T-cell (primary cell): ENCODE data around the gene STX1B. TPM values are rescaled to one million over a fixed set of nuclear protein-coding genes. Genes with fewer than 3 reads are reported as not detected.
"Not testable (repeated sequence)": the region's sequence is repeated elsewhere in the genome, so short reads cannot be mapped to it uniquely, and the experiment has no call there.

Experiments used
- ATAC-seq, 4 experiments: fragments of 200-7000 bp in 3 of 4; fragments of 150-1000 bp in 1 of 4; cut with Tn5 transposase; replicated peaks in 1 of 4; 1 replicate in 3 of 4; 2 replicates in 1 of 4; pipeline ENCODE4 v1.10.0; 2021; ENCODE audit warnings: moderate library complexity in 3 of 4, mild to moderate bottlenecking in 2 of 4, moderate number of reproducible peaks in 1 of 4
- CTCF ChIA-PET, 2 donors: fragments of 300-600 bp; sonication (Branson Sonifier 250); formaldehyde crosslinking; loops; one replicate each; lab custom pipeline; 2022; ENCODE audit warnings: antibody characterized with exemption in 2 of 2; lab: Charles Lee
- POLR2A ChIA-PET, 2 donors: fragments of 300-600 bp; sonication (Branson Sonifier 250); formaldehyde crosslinking; loops; one replicate each; lab custom pipeline; 2022; ENCODE audit warnings: antibody characterized with exemption in 2 of 2; lab: Charles Lee
- DNase-seq, 35 experiments: peaks; one replicate each; pipeline versions ENCODE4 v3.0.0 to v3.0.0-alpha.2; 2013 to 2023
- H3K27ac ChIP-seq: one replicate; pipeline ENCODE4 v1.5.1; 2013; ENCODE audit warnings: low read length
- H3K27me3 ChIP-seq, 2 experiments: replicated peaks in 1 of 2; 1 replicate in 1 of 2; 2 replicates in 1 of 2; pipeline versions ENCODE4 v1.6.1 to v1.7.0; 2013; ENCODE audit warnings: low read length in 1 of 2, mixed read lengths in 1 of 2; ENCODE audit not compliant: control insufficient read depth in 2 of 2, insufficient read depth in 2 of 2; ENCODE audit errors: extremely low read depth in 1 of 2
- H3K36me3 ChIP-seq, 2 donors: 1 replicate in 1 of 2; 2 replicates in 1 of 2; pipeline versions ENCODE4 v1.6.1 to v1.7.0; 2013; ENCODE audit warnings: low read length in 1 of 2; ENCODE audit not compliant: control insufficient read depth in 2 of 2, insufficient read depth in 1 of 2; ENCODE audit errors: extremely low read depth in 1 of 2
- H3K4me1 ChIP-seq, 2 experiments: 1 replicate in 1 of 2; 2 replicates in 1 of 2; pipeline versions ENCODE4 v1.6.1 to v1.7.0; 2013; ENCODE audit warnings: low read length in 2 of 2, mixed read lengths in 1 of 2; ENCODE audit not compliant: insufficient read depth in 2 of 2, control insufficient read depth in 1 of 2; ENCODE audit errors: extremely low read depth in 1 of 2
- H3K4me3 ChIP-seq, 2 donors: 1 replicate in 1 of 2; 2 replicates in 1 of 2; pipeline versions ENCODE4 v1.5.1 to v1.7.0; 2013; ENCODE audit warnings: mild to moderate bottlenecking in 2 of 2, low read length in 1 of 2, moderate library complexity in 1 of 2; ENCODE audit not compliant: control insufficient read depth in 1 of 2; ENCODE audit errors: extremely low read depth in 1 of 2
- H3K9me3 ChIP-seq: 2 replicates; pipeline ENCODE4 v1.7.0; 2013
- H3K27ac Mint-ChIP-seq, 2 donors: one replicate each; pipeline ENCODE4 v1.8.0; 2020 to 2021; ENCODE audit warnings: mild to moderate bottlenecking in 2 of 2, mixed read lengths in 2 of 2
- H3K27me3 Mint-ChIP-seq, 2 donors: one replicate each; pipeline ENCODE4 v1.8.0; 2021 to 2022; ENCODE audit warnings: mixed read lengths in 2 of 2
- H3K36me3 Mint-ChIP-seq: one replicate; pipeline ENCODE4 v1.8.0; 2021; ENCODE audit warnings: mixed read lengths
- H3K4me1 Mint-ChIP-seq, 3 donors: one replicate each; pipeline ENCODE4 v1.8.0; 2020 to 2022; ENCODE audit warnings: mixed read lengths in 3 of 3, mild to moderate bottlenecking in 1 of 3
- H3K4me3 Mint-ChIP-seq, 3 donors: one replicate each; pipeline ENCODE4 v1.8.0; 2020 to 2022; ENCODE audit warnings: mild to moderate bottlenecking in 3 of 3, mixed read lengths in 3 of 3, moderate library complexity in 3 of 3
- H3K9me3 Mint-ChIP-seq, 3 donors: one replicate each; pipeline ENCODE4 v1.8.0; 2020 to 2022; ENCODE audit warnings: mixed read lengths in 3 of 3
- WGBS: methylation state at CpG from one replicate; pipeline ENCODE4 v1.1.5; 2013; ENCODE audit warnings: missing lambda C conversion rate; ENCODE audit not compliant: insufficient coverage; 5-methylcytosine and 5-hydroxymethylcytosine counted together
- total RNA-seq, 35 experiments: library from RNA in 6 of 35; stranded (reverse) in 6 of 35; fragments of 120-200 nt in 1 of 35; gene quantifications; one replicate each; pipeline versions ENCODE4 v1.2.1 to v1.2.4 and lab custom pipeline; 2013 to 2026

Gene STX1B
- total RNA-seq, 5 donors from 2014 or later (not counting 1 experiment from before 2014, with no cell fraction given), result 2.3 to 3.9 (median 3.4) TPM

DNA sequence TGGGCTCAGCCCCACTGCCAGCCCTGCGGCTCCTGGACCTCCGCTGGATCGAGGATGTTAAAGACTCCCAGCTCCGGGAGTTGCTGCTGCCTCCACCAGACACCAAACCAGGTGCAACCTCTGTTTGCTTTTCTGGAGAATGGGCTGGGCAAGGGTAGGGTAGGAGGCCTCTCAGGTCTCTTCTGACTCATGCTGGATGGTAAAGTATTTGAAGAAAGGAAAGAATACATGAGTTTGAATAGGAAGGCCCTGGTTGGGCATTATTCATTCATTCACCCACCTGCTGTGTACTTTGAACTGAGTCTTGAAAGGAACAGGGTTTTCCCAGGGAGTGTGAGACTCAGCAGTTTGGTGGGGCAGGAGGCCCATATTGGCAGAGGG is 68.0 kb downstream of the STX1B start:
- Mint-ChIP-seq H3K4me1 (peaks cover 15 to 27% (median 20%) of the 10 kb centered on the region in 3 donors), H3K27ac (peak overlapping the region; percentile 49 to 61), H3K27me3 (no peaks in the 10 kb centered on the region), H3K36me3 (peaks cover 12% of the 10 kb centered on the region), H3K9me3 (no peaks in the 10 kb centered on the region), H3K4me3 (no peak overlapping the region)
- Histone ChIP-seq H3K9me3 (no peaks in the 10 kb centered on the region), H3K36me3 (peaks cover 4 to 6% of the 10 kb centered on the region in 2 donors), H3K27ac (peak overlapping the region; percentile 53), H3K4me3 (peak overlapping the region in 1 of 2 donors; percentile 14), H3K27me3 (no peaks in the 10 kb centered on the region), H3K4me1 (peaks cover 0 to 13% of the 10 kb centered on the region in 2 experiments)
- CTCF ChIA-PET, result interaction anchor here (0.6 to 2.9 kb wide), 6 partner anchors 50 to 927 kb away, joined by 3 to 21 read pairs (median 4); partner anchors contain the start of gene ZNF843 (in 1 of the 2)
- WGBS, result no CpG with 5 or more reads among the region's 4 CpGs
- no peak for ATAC-seq
- POLR2A ChIA-PET, result interaction anchor here in 1 of 2 donors (0.9 kb wide), 1 partner anchor 135 kb away, joined by 7 read pairs; no protein-coding TSS in a partner anchor
- no peak for DNase-seq

DNA sequence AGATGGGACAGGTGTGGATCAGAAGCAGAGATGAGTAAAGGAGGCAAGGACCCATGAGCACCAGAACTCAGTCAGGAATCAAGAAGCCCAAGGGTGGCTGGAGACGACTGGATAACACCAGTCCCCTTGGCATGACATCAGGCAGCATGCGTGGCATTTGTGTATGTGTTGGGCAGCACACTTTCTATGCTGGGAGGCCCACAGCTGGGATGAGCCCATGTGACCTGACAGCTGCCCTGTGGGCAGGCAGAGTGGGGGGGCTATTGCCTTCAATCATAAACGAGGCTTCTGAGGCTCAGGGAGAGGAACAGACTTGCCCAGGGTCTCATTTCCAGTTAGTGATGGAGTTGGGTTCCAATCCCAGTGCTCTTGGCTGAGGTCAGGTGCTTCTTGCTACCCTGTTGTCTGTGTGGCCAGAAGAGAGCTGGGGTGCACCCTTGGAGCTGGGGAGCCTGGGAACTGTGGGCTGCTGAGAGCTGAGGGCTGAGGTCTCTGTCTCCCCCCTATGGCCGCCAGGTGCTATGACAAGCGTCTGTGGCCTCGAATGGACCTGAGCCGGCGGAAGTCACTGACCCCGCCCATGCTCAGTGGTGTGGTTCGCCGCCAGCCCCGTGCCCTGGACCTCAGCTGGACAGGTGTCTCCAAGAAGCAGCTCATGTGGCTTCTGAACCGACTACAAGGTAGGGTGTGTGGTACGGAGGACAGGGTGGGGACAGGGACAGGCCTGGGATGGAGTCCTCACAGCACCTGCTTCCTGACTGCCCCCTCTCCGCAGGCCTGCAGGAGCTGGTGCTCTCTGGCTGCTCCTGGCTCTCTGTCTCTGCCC is 68.6 kb downstream of the STX1B start:
- Mint-ChIP-seq H3K27me3 (no peaks in the 10 kb centered on the region), H3K9me3 (no peaks in the 10 kb centered on the region), H3K36me3 (peaks cover 12% of the 10 kb centered on the region), H3K4me1 (peaks cover 15 to 28% (median 20%) of the 10 kb centered on the region in 3 donors), H3K4me3 (no peak overlapping the region), H3K27ac (peak overlapping the region; percentile 61 to 79)
- WGBS, result 26% methylated on average over 13 of the region's 15 CpGs
- Histone ChIP-seq H3K27me3 (no peaks in the 10 kb centered on the region), H3K4me1 (peaks cover 0 to 13% of the 10 kb centered on the region in 2 experiments), H3K36me3 (peaks cover 3 to 7% of the 10 kb centered on the region in 2 donors), H3K27ac (peak overlapping the region; percentile 53), H3K9me3 (no peaks in the 10 kb centered on the region), H3K4me3 (peak overlapping the region in 1 of 2 donors; percentile 14)
- POLR2A ChIA-PET, result interaction anchor here (0.6 to 0.7 kb wide), 2 partner anchors 13 to 18 kb away, joined by 3 read pairs; partner anchors contain the start of gene FBXL19 (in 1 of the 2)
- ATAC-seq (peak; percentile 93 to 94 (median 94)), DNase-seq (peak in 29 of 35 experiments; percentile 29 to 81 (median 49))
- CTCF ChIA-PET, result interaction anchor here (0.5 to 2.9 kb wide), 9 partner anchors 12 to 928 kb away, joined by 3 to 21 read pairs (median 3); partner anchors contain the start of gene ZNF843 (in 1 of the 2)

DNA sequence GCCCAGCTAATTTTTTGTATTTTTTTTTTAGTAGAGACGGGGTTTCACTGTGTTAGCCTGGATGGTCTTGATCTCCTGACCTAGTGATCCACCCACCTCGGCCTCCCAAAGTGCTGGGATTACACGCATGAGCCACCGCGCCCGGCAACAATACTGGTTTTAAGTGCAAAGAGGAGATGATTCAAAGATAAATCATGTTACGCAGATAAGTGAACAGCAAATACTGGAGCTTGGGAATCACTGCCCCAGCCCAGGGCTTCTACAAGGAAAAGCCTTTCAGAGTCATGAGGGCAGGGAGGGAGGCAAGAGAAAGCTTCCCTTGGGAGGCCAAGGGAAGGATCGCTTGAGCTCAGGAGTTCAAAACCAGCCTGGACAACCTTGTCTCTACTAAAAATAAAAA is 70.9 kb downstream of the STX1B start:
- ATAC-seq, H3K27me3 ChIP-seq, H3K36me3 Mint-ChIP-seq, H3K9me3 ChIP-seq, H3K36me3 ChIP-seq, H3K9me3 Mint-ChIP-seq, DNase-seq, POLR2A ChIA-PET, H3K4me3 ChIP-seq, H3K27ac Mint-ChIP-seq, H3K4me3 Mint-ChIP-seq, H3K27ac ChIP-seq, H3K27me3 Mint-ChIP-seq: not testable (repeated sequence)
- WGBS, result 96% methylated on average over 7 of the region's 8 CpGs
- CTCF ChIA-PET, result interaction anchor here (0.5 to 0.9 kb wide), 3 partner anchors 94 to 142 kb away, joined by 3 to 4 read pairs (median 3); no protein-coding TSS in a partner anchor
- peaks cover 24 to 37% (median 30%) of the 10 kb centered on the region in 3 donors for H3K4me1 Mint-ChIP-seq
- H3K4me1 ChIP-seq, result peaks cover 0 to 19% of the 10 kb centered on the region in 2 experiments

Other genes starting within 250 kb of the STX1B start
- 1 to 10 TPM; 1.3 to 3.1 (median 2.7) TPM for gene CFAP119, start 248.6 kb downstream of the STX1B start, total RNA-seq
- 100 to 1,000 TPM in 1 of 5 donors, 10 to 100 TPM in 4; 55.7 to 106 (median 95.9) TPM for gene RNF40, start 248.3 kb downstream of the STX1B start, total RNA-seq
- 1 to 10 TPM; 2.4 to 7.6 (median 4.4) TPM for gene ZNF629, start 223.4 kb downstream of the STX1B start, total RNA-seq
- gene BCL7C, start 116.6 kb downstream of the STX1B start, total RNA-seq, result 10 to 100 TPM; 21.0 to 31.9 (median 26.9) TPM
- gene CTF1, start 114.0 kb downstream of the STX1B start, total RNA-seq, result under 1 TPM in 3 of 5 donors, not detected in 2; 0.38 to 0.47 (median 0.39) TPM
- 10 to 100 TPM; 11.5 to 22.0 (median 18.1) TPM for gene FBXL19, start 87.1 kb downstream of the STX1B start, total RNA-seq
- gene ORAI3, start 61.6 kb downstream of the STX1B start, total RNA-seq, result 10 to 100 TPM in 3 of 5 donors, 1 to 10 TPM in 2; 6.6 to 22.3 (median 20.8) TPM
- 10 to 100 TPM; 34.6 to 43.6 (median 38.2) TPM for gene SETD1A, start 52.9 kb downstream of the STX1B start, total RNA-seq
- 1 to 10 TPM in 3 of 5 donors, under 1 TPM in 2; 0.33 to 3.5 (median 1.3) TPM for gene HSD3B7, start 25.4 kb downstream of the STX1B start, total RNA-seq
- gene STX4, start 22.9 kb upstream of the STX1B start, total RNA-seq, result 100 to 1,000 TPM in 2 of 5 donors, 10 to 100 TPM in 3; 73.9 to 110 (median 94.6) TPM
- gene ZNF668, start 63.6 kb upstream of the STX1B start, total RNA-seq, result 10 to 100 TPM; 12.3 to 14.4 (median 14.3) TPM
- gene ZNF646, start 63.8 kb upstream of the STX1B start, total RNA-seq, result 10 to 100 TPM; 21.1 to 47.7 (median 44.1) TPM
- gene PRSS53, start 78.3 kb upstream of the STX1B start, total RNA-seq, result 10 to 100 TPM in 3 of 5 donors, 1 to 10 TPM in 2; 4.5 to 15.3 (median 13.1) TPM
- 10 to 100 TPM; 31.8 to 66.4 (median 56.9) TPM for gene VKORC1, start 84.2 kb upstream of the STX1B start, total RNA-seq
- 10 to 100 TPM in 3 of 5 donors, 1 to 10 TPM in 2; 7.6 to 21.3 (median 19.3) TPM for gene BCKDK, start 97.7 kb upstream of the STX1B start, total RNA-seq
- gene KAT8, start 107.0 kb upstream of the STX1B start, total RNA-seq, result 100 to 1,000 TPM in 3 of 5 donors, 10 to 100 TPM in 2; 92.3 to 122 (median 102) TPM
- 1 to 10 TPM in 1 of 5 donors, under 1 TPM in 2, not detected in 2; 0.43 to 1.1 (median 0.55) TPM for gene PRSS8, start 125.1 kb upstream of the STX1B start, total RNA-seq
- 1 to 10 TPM in 4 of 5 donors, under 1 TPM in 1; 0.42 to 1.2 (median 1.1) TPM for gene PRSS36, start 139.4 kb upstream of the STX1B start, total RNA-seq
- gene FUS, start 169.5 kb upstream of the STX1B start, total RNA-seq, result 100 to 1,000 TPM; 410 to 963 (median 434) TPM
- gene PYCARD, start 192.1 kb upstream of the STX1B start, total RNA-seq, result 10 to 100 TPM; 16.1 to 40.3 (median 33.4) TPM
- under 1 TPM in 3 of 5 donors, not detected in 2; 0.03 to 0.09 (median 0.09) TPM for gene TRIM72, start 203.5 kb upstream of the STX1B start, total RNA-seq
- gene PYDC1, start 206.5 kb upstream of the STX1B start, total RNA-seq, result not detected
- gene ITGAM, start 249.3 kb upstream of the STX1B start, total RNA-seq, result 10 to 100 TPM in 2 of 5 donors, 1 to 10 TPM in 3; 1.8 to 20.0 (median 4.1) TPM